GM12892 (cell line): ENCODE results near the gene RIPOR2.

Experiments used
- POLR2A ChIP-seq: IDR thresholded peaks from 2 replicates; pipeline ENCODE4 v1.6.1; 2011; ENCODE audit warnings: low read depth, low read length, control low read depth
- POLR2AphosphoS5 ChIP-seq: IDR thresholded peaks from 2 replicates; pipeline ENCODE4 v1.6.1; 2011; ENCODE audit warnings: low read depth, low read length, control low read depth
- TAF1 ChIP-seq: IDR thresholded peaks from 2 replicates; pipeline ENCODE4 v1.6.1; 2011; ENCODE audit warnings: low read depth, mild to moderate bottlenecking, control low read depth, low read length, borderline replicate concordance

GRCh38 chr6:24909241-24910216 lies 26.2 kb downstream of the RIPOR2 start:
- TF ChIP-seq POLR2AphosphoS5 (no peak), POLR2A (no peak), TAF1 (no peak)
